Type B pancreatic cell (in vitro differentiated cells): ENCODE results near the gene EN2. TPM values are rescaled to one million over a fixed set of nuclear protein-coding genes. Genes with fewer than 3 reads are reported as not detected.

ENCODE experiments used
- DNase-seq: peaks from one replicate; pipeline ENCODE4 v3.0.0; 2021; ENCODE audit warnings: mixed read lengths; ENCODE audit not compliant: unreplicated experiment; ENCODE audit errors: extremely low spot score
- H3K27ac Mint-ChIP-seq: 2 replicates; pipeline ENCODE4 v1.8.0; 2021; ENCODE audit warnings: mild to moderate bottlenecking, mixed read lengths
- H3K27me3 Mint-ChIP-seq: 2 replicates; pipeline ENCODE4 v1.8.0; 2021; ENCODE audit warnings: mixed read lengths
- H3K36me3 Mint-ChIP-seq: 2 replicates; pipeline ENCODE4 v1.8.0; 2021; ENCODE audit warnings: mixed read lengths
- H3K4me1 Mint-ChIP-seq: one replicate; pipeline ENCODE4 v1.8.0; 2021; ENCODE audit warnings: mixed read lengths; ENCODE audit not compliant: unreplicated experiment
- H3K4me3 Mint-ChIP-seq: 2 replicates; pipeline ENCODE4 v1.8.0; 2021; ENCODE audit warnings: mild to moderate bottlenecking, mixed read lengths
- H3K9me3 Mint-ChIP-seq: 2 replicates; pipeline ENCODE4 v1.8.0; 2021; ENCODE audit warnings: mixed read lengths
- CTCF ChIP-seq: fragments of 200-600 bp; sonication (generic); conservative IDR thresholded peaks from 2 replicates; pipeline ENCODE4 v1.5.0; 2021; ENCODE audit warnings: antibody characterized with exemption, mild to moderate bottlenecking
- total RNA-seq: library from RNA; stranded (reverse); gene quantifications from 2 replicates; pipeline ENCODE4 v1.2.1, GENCODE V29; 2021; ENCODE audit warnings: low replicate concordance

Gene EN2
- total RNA-seq, 1 donor from 2014 or later: 0.94 TPM

GRCh38 chr7:155418941-155419755 lies 38.8 kb upstream of the EN2 start:
- no peak for TF ChIP-seq CTCF
- H3K27me3 Mint-ChIP-seq: peaks cover 47% of the 10 kb centered on the region
- H3K4me3 Mint-ChIP-seq: no peak overlapping the region

GRCh38 chr7:155420116-155420515 lies 37.8 kb upstream of the EN2 start:
- no peaks in the 10 kb centered on the region for H3K36me3 Mint-ChIP-seq
- H3K27me3 Mint-ChIP-seq: peaks cover 56% of the 10 kb centered on the region

More at GRCh38 chr7:155418941-155419755, 38.8 kb upstream of the EN2 start:
- H3K4me1 Mint-ChIP-seq: no peaks in the 10 kb centered on the region
- no peak for DNase-seq
- H3K36me3 Mint-ChIP-seq: no peaks in the 10 kb centered on the region
- no peak overlapping the region for H3K27ac Mint-ChIP-seq
- no peaks in the 10 kb centered on the region for H3K9me3 Mint-ChIP-seq

GRCh38 chr7:155422151-155422550 lies 35.8 kb upstream of the EN2 start:
- no peak for TF ChIP-seq CTCF
- no peaks in the 10 kb centered on the region for H3K4me1 Mint-ChIP-seq
- H3K27me3 Mint-ChIP-seq: peaks cover 60% of the 10 kb centered on the region
- no peaks in the 10 kb centered on the region for H3K9me3 Mint-ChIP-seq
- no peak overlapping the region for H3K4me3 Mint-ChIP-seq
- no peaks in the 10 kb centered on the region for H3K36me3 Mint-ChIP-seq
- no peak overlapping the region for H3K27ac Mint-ChIP-seq
- no peak for DNase-seq

More at GRCh38 chr7:155420116-155420515, 37.8 kb upstream of the EN2 start:
- TF ChIP-seq CTCF: no peak
- no peak overlapping the region for H3K27ac Mint-ChIP-seq
- H3K4me3 Mint-ChIP-seq: no peak overlapping the region
- DNase-seq: no peak
- no peaks in the 10 kb centered on the region for H3K9me3 Mint-ChIP-seq
- H3K4me1 Mint-ChIP-seq: no peaks in the 10 kb centered on the region

- no peak for DNase-seq
- no peak overlapping the region for H3K4me3 Mint-ChIP-seq
- H3K27me3 Mint-ChIP-seq: peaks cover 58% of the 10 kb centered on the region
- no peaks in the 10 kb centered on the region for H3K36me3 Mint-ChIP-seq
- H3K9me3 Mint-ChIP-seq: no peaks in the 10 kb centered on the region
- H3K4me1 Mint-ChIP-seq: no peaks in the 10 kb centered on the region
- no peak overlapping the region for H3K27ac Mint-ChIP-seq
- TF ChIP-seq CTCF: no peak
Observed at GRCh38 chr7:155422599-155423336, 35.2 kb upstream of the EN2 start.

- DNase-seq: no peak
- Mint-ChIP-seq H3K4me3 (no peak overlapping the region), H3K9me3 (no peaks in the 10 kb centered on the region), H3K27me3 (peaks cover 63% of the 10 kb centered on the region), H3K27ac (no peak overlapping the region), H3K36me3 (no peaks in the 10 kb centered on the region), H3K4me1 (no peaks in the 10 kb centered on the region)
- TF ChIP-seq CTCF: no peak
Observed at GRCh38 chr7:155423337-155424285, 34.3 kb upstream of the EN2 start.
